Activated T-helper 1 cell treated with anti-CD3 and anti-CD28 coated beads, Interleukin-12 subunit alpha, Interleukin-12 subunit beta, Interleukin-2, Interleukin-4 antibody, amounts not matched to agents 30 ng/mL and 10 ng/mL and 1 ng/mL, durations not matched to agents 14 hours and 24 hours and 36 hours (primary cell): ENCODE data around the gene DUSP12. TPM values are rescaled to one million over a fixed set of nuclear protein-coding genes. Genes with fewer than 3 reads are reported as not detected.

Source experiments
- DNase-seq: peaks from one replicate; pipeline ENCODE4 v3.0.0; 2021; ENCODE audit warnings: low spot score
- H3K27ac Mint-ChIP-seq: one replicate; pipeline ENCODE4 v1.8.0; 2021; ENCODE audit warnings: mild to moderate bottlenecking, mixed read lengths
- H3K27me3 Mint-ChIP-seq: one replicate; pipeline ENCODE4 v1.8.0; 2022; ENCODE audit warnings: mild to moderate bottlenecking, moderate library complexity, mixed read lengths; ENCODE audit not compliant: insufficient read depth
- H3K36me3 Mint-ChIP-seq: one replicate; pipeline ENCODE4 v1.8.0; 2021; ENCODE audit warnings: low read depth, mixed read lengths
- H3K4me1 Mint-ChIP-seq: one replicate; pipeline ENCODE4 v1.8.0; 2021; ENCODE audit warnings: low read depth, mixed read lengths
- H3K4me3 Mint-ChIP-seq: one replicate; pipeline ENCODE4 v1.8.0; 2021; ENCODE audit warnings: mild to moderate bottlenecking, moderate library complexity, mixed read lengths
- H3K9me3 Mint-ChIP-seq: one replicate; pipeline ENCODE4 v1.8.0; 2021; ENCODE audit warnings: mixed read lengths
- intact Hi-C: fragments of 100-400 bp; cut with micrococcal nuclease; formaldehyde crosslinking; loops from one replicate; pipeline ENCODE4 v1.15.1; 2024
- total RNA-seq: library from RNA; stranded (reverse); gene quantifications from 2 replicates; pipeline ENCODE4 v1.2.3, GENCODE V29; 2022

Gene DUSP12
- 34.1 and 36.0 TPM in 2 replicates for total RNA-seq

- peak; percentile 82 for DNase-seq
- H3K4me1 Mint-ChIP-seq = peaks cover 32% of the 10 kb centered on the region
- peaks cover 9% of the 10 kb centered on the region for H3K9me3 Mint-ChIP-seq
- peaks cover 27% of the 10 kb centered on the region for H3K27me3 Mint-ChIP-seq
- peaks cover 23% of the 10 kb centered on the region for H3K36me3 Mint-ChIP-seq
- peak within 1 kb of the TSS; percentile 99 for H3K27ac Mint-ChIP-seq
- peak within 1 kb of the TSS; percentile 98 for H3K4me3 Mint-ChIP-seq
- intact Hi-C loops = loop anchor here (1.0 kb wide), 2 partner anchors 17 to 137 kb away; partner anchors contain the start of gene ATF6
Measured at GRCh38 chr1:161749509-161750407, at the start of gene DUSP12. Gene DUSP12 (plus strand): TSS chr1:161749786. CDS start chr1:161749802, 16 bp downstream.

- no peak for DNase-seq
- intact Hi-C loops = no loop called here
- H3K4me3 Mint-ChIP-seq = no peak overlapping the region
- H3K36me3 Mint-ChIP-seq = no peaks in the 10 kb centered on the region
- H3K27ac Mint-ChIP-seq = no peak overlapping the region
- H3K9me3 Mint-ChIP-seq = no peaks in the 10 kb centered on the region
- no peaks in the 10 kb centered on the region for H3K4me1 Mint-ChIP-seq
- H3K27me3 Mint-ChIP-seq = peaks cover 29% of the 10 kb centered on the region
Measured at GRCh38 chr1:161702250-161702649, 47.3 kb upstream of the DUSP12 start.

GRCh38 chr1:161705537-161705936 is 44.0 kb upstream of the DUSP12 start:
- DNase-seq = no peak
- H3K9me3 Mint-ChIP-seq = no peaks in the 10 kb centered on the region
- H3K4me3 Mint-ChIP-seq = no peak overlapping the region
- H3K36me3 Mint-ChIP-seq = no peaks in the 10 kb centered on the region
- no peaks in the 10 kb centered on the region for H3K4me1 Mint-ChIP-seq
- no peak overlapping the region for H3K27ac Mint-ChIP-seq
- H3K27me3 Mint-ChIP-seq = peaks cover 18% of the 10 kb centered on the region
- intact Hi-C loops = no loop called here

- Mint-ChIP-seq H3K27me3 (peaks cover 17% of the 10 kb centered on the region), H3K9me3 (no peaks in the 10 kb centered on the region), H3K4me1 (no peaks in the 10 kb centered on the region), H3K27ac (no peak overlapping the region), H3K4me3 (no peak overlapping the region), H3K36me3 (no peaks in the 10 kb centered on the region)
- no peak for DNase-seq
- intact Hi-C loops = no loop called here
Measured at GRCh38 chr1:161706113-161706481, 43.5 kb upstream of the DUSP12 start.

- H3K4me3 Mint-ChIP-seq = no peak within 1 kb of the TSS
- no peak within 1 kb of the TSS for H3K27ac Mint-ChIP-seq
- peaks cover 17% of the 10 kb centered on the region for H3K27me3 Mint-ChIP-seq
- no peak for DNase-seq
- intact Hi-C loops = no loop called here
- H3K4me1 Mint-ChIP-seq = no peaks in the 10 kb centered on the region
- no peaks in the 10 kb centered on the region for H3K36me3 Mint-ChIP-seq
- H3K9me3 Mint-ChIP-seq = no peaks in the 10 kb centered on the region
Measured at GRCh38 chr1:161706482-161707347, 42.9 kb upstream of the DUSP12 start, which contains the start of gene FCRLA. Gene FCRLA (plus strand): TSS chr1:161707229. CDS start chr1:161707265, 36 bp downstream.

- Mint-ChIP-seq H3K27ac (no peak overlapping the region), H3K9me3 (no peaks in the 10 kb centered on the region), H3K4me3 (no peak overlapping the region), H3K4me1 (no peaks in the 10 kb centered on the region), H3K36me3 (no peaks in the 10 kb centered on the region), H3K27me3 (peaks cover 17% of the 10 kb centered on the region)
- intact Hi-C loops = no loop called here
- DNase-seq = no peak
Measured at GRCh38 chr1:161707503-161707902, 42.1 kb upstream of the DUSP12 start.

GRCh38 chr1:161709373-161709772 is 40.2 kb upstream of the DUSP12 start:
- H3K9me3 Mint-ChIP-seq = no peaks in the 10 kb centered on the region
- no peak overlapping the region for H3K27ac Mint-ChIP-seq
- no peak overlapping the region for H3K4me3 Mint-ChIP-seq
- no peaks in the 10 kb centered on the region for H3K4me1 Mint-ChIP-seq
- peaks cover 9% of the 10 kb centered on the region for H3K27me3 Mint-ChIP-seq
- no peaks in the 10 kb centered on the region for H3K36me3 Mint-ChIP-seq
- intact Hi-C loops = no loop called here
- DNase-seq = no peak

GRCh38 chr1:161710560-161710959 is 39.0 kb upstream of the DUSP12 start:
- Mint-ChIP-seq H3K27ac (no peak overlapping the region), H3K9me3 (no peaks in the 10 kb centered on the region), H3K36me3 (no peaks in the 10 kb centered on the region), H3K27me3 (peaks cover 16% of the 10 kb centered on the region), H3K4me3 (no peak overlapping the region), H3K4me1 (no peaks in the 10 kb centered on the region)
- intact Hi-C loops = no loop called here
- DNase-seq = no peak

- H3K9me3 Mint-ChIP-seq = no peaks in the 10 kb centered on the region
- no peak overlapping the region for H3K4me3 Mint-ChIP-seq
- peaks cover 67% of the 10 kb centered on the region for H3K27me3 Mint-ChIP-seq
- no peak for DNase-seq
- H3K36me3 Mint-ChIP-seq = no peaks in the 10 kb centered on the region
- no peak overlapping the region for H3K27ac Mint-ChIP-seq
- H3K4me1 Mint-ChIP-seq = peaks cover 13% of the 10 kb centered on the region
- intact Hi-C loops = no loop called here
Measured at GRCh38 chr1:161718559-161719324, 30.8 kb upstream of the DUSP12 start.

- peaks cover 13% of the 10 kb centered on the region for H3K4me1 Mint-ChIP-seq
- H3K27me3 Mint-ChIP-seq = peaks cover 70% of the 10 kb centered on the region
- H3K9me3 Mint-ChIP-seq = no peaks in the 10 kb centered on the region
- no peaks in the 10 kb centered on the region for H3K36me3 Mint-ChIP-seq
- H3K27ac Mint-ChIP-seq = no peak overlapping the region
- intact Hi-C loops = no loop called here
- no peak for DNase-seq
- no peak overlapping the region for H3K4me3 Mint-ChIP-seq
Measured at GRCh38 chr1:161719325-161719611, 30.3 kb upstream of the DUSP12 start.

GRCh38 chr1:161720422-161720821 is 29.2 kb upstream of the DUSP12 start:
- Mint-ChIP-seq H3K4me1 (peaks cover 15% of the 10 kb centered on the region), H3K36me3 (no peaks in the 10 kb centered on the region), H3K27ac (no peak overlapping the region), H3K4me3 (no peak overlapping the region), H3K27me3 (peaks cover 74% of the 10 kb centered on the region), H3K9me3 (no peaks in the 10 kb centered on the region)
- DNase-seq = no peak
- intact Hi-C loops = no loop called here

GRCh38 chr1:161720956-161721737 is 28.4 kb upstream of the DUSP12 start, which contains the start of gene FCRLB:
Gene FCRLB (plus strand): TSS chr1:161721544. CDS start chr1:161722673, 1,129 bp downstream.
- Mint-ChIP-seq H3K27me3 (peaks cover 75% of the 10 kb centered on the region), H3K4me3 (no peak within 1 kb of the TSS), H3K27ac (no peak within 1 kb of the TSS), H3K9me3 (no peaks in the 10 kb centered on the region), H3K36me3 (peaks cover 3% of the 10 kb centered on the region), H3K4me1 (peaks cover 23% of the 10 kb centered on the region)
- no peak for DNase-seq
- intact Hi-C loops = no loop called here
